Cardiac muscle cell (in vitro differentiated cells and primary cell): Measurements from ENCODE around the gene PHLDA1. TPM values are rescaled to one million over a fixed set of nuclear protein-coding genes. Genes with fewer than 3 reads are reported as not detected.
A peak's percentile ranks its signal among the peaks of the same experiment; 100 is the strongest.

ENCODE experiments used
- DNase-seq, 2 donors: peaks; one replicate each; pipeline versions ENCODE4 v3.0.0 to v3.0.0-alpha.2; 2010 to 2017; ENCODE audit warnings: low read depth in 1 of 2, low spot score in 1 of 2
- H3K27ac ChIP-seq: fragments of 200-600 bp; sonication (generic); 2 replicates; pipeline ENCODE4 v1.5.1; 2016
- H3K27me3 ChIP-seq: fragments of 200-600 bp; sonication (generic); 2 replicates; pipeline ENCODE4 v1.6.0; 2016; ENCODE audit warnings: control low read depth
- H3K36me3 ChIP-seq: fragments of 200-600 bp; sonication (generic); 2 replicates; pipeline ENCODE4 v1.5.1; 2016; ENCODE audit warnings: control low read depth
- H3K4me1 ChIP-seq: fragments of 200-600 bp; sonication (generic); 2 replicates; pipeline ENCODE4 v1.8.1; 2017; ENCODE audit warnings: low read depth, mild to moderate bottlenecking, mixed run types
- H3K4me3 ChIP-seq: fragments of 200-600 bp; sonication (generic); 2 replicates; pipeline ENCODE4 v1.5.1; 2016; ENCODE audit warnings: mild to moderate bottlenecking
- H3K9me3 ChIP-seq: fragments of 200-600 bp; sonication (generic); 2 replicates; pipeline ENCODE4 v1.5.1; 2017; ENCODE audit warnings: low read depth, mild to moderate bottlenecking, control low read depth
- CTCF ChIP-seq: IDR thresholded peaks from 2 replicates; pipeline ENCODE4 v1.5.1; 2012; ENCODE audit warnings: low read depth, mild to moderate bottlenecking, low read length
- polyA plus RNA-seq: library from polyadenylated mRNA; unstranded; fragments of >200 nt; fragmentation: Nextera tagmentation; extraction: Ambion mirVana; gene quantifications from 2 replicates; pipeline ENCODE4 v1.2.1, GENCODE V29; 2016
- total RNA-seq: library from RNA; depleted of rRNA; stranded (reverse); fragments of >200 nt; gene quantifications from 2 replicates; pipeline ENCODE4 v1.2.3, GENCODE V29; 2016

The PHLDA1 gene
- total and polyA plus RNA-seq, 2 experiments from 2014 or later: 5.8 to 8.1 TPM

- Histone ChIP-seq H3K4me1 (peaks cover 10% of the 10 kb centered on the region), H3K4me3 (no peak overlapping the region), H3K36me3 (no peaks in the 10 kb centered on the region), H3K27ac (no peak overlapping the region), H3K9me3 (no peaks in the 10 kb centered on the region), H3K27me3 (no peaks in the 10 kb centered on the region)
- TF ChIP-seq CTCF: no peak
- no peak for DNase-seq
Observed at GRCh38 chr12:75981247-75982168, 50.1 kb downstream of the PHLDA1 start.

- no peaks in the 10 kb centered on the region for H3K27me3 ChIP-seq
- no peaks in the 10 kb centered on the region for H3K9me3 ChIP-seq
- DNase-seq: no peak
- no peak overlapping the region for H3K27ac ChIP-seq
- peaks cover 10% of the 10 kb centered on the region for H3K4me1 ChIP-seq
- H3K36me3 ChIP-seq: no peaks in the 10 kb centered on the region
- TF ChIP-seq CTCF: no peak
- H3K4me3 ChIP-seq: no peak overlapping the region
Observed at GRCh38 chr12:75979181-75979580, 52.4 kb downstream of the PHLDA1 start.

GRCh38 chr12:75978677-75979076 is 52.9 kb downstream of the PHLDA1 start:
- no peaks in the 10 kb centered on the region for H3K36me3 ChIP-seq
- peaks cover 10% of the 10 kb centered on the region for H3K4me1 ChIP-seq
- no peak for DNase-seq
- H3K27me3 ChIP-seq: no peaks in the 10 kb centered on the region
- no peak overlapping the region for H3K4me3 ChIP-seq
- H3K27ac ChIP-seq: no peak overlapping the region
- no peaks in the 10 kb centered on the region for H3K9me3 ChIP-seq
- no peak for TF ChIP-seq CTCF

- H3K4me3 ChIP-seq: no peak overlapping the region
- no peaks in the 10 kb centered on the region for H3K27me3 ChIP-seq
- H3K9me3 ChIP-seq: no peaks in the 10 kb centered on the region
- no peak for TF ChIP-seq CTCF
- DNase-seq: peak in 1 of 2 donors; percentile 100
- no peaks in the 10 kb centered on the region for H3K36me3 ChIP-seq
- peaks cover 10% of the 10 kb centered on the region for H3K4me1 ChIP-seq
- no peak overlapping the region for H3K27ac ChIP-seq
Observed at GRCh38 chr12:75977952-75978671, 53.5 kb downstream of the PHLDA1 start.

DNA sequence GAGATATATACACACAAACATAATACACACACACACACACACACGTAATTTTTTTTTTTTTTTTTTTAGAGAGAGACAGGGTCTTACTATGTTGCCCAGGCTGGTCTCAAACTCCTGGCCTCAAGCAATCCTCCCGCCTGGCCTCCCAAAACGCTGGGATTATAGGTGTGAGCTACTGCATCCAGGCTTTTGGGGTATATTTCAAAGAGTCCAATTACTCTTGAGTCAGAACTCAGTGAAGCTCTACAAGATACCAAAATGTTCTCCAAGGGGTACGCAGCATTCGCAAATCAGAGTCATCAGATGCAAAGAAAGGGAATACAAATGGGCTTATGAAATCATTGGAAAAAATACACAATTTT is 54.0 kb downstream of the PHLDA1 start:
- Histone ChIP-seq H3K36me3 (no peaks in the 10 kb centered on the region), H3K27me3 (no peaks in the 10 kb centered on the region), H3K4me3 (no peak overlapping the region), H3K27ac (no peak overlapping the region), H3K9me3 (no peaks in the 10 kb centered on the region), H3K4me1 (peaks cover 10% of the 10 kb centered on the region)
- no peak for TF ChIP-seq CTCF
- no peak for DNase-seq
